GM12875 (cell line): ENCODE measurements around the gene ATP5IF1.

Experiments
- H3K4me3 ChIP-seq: one replicate; pipeline ENCODE4 v1.5.1; 2011; ENCODE audit warnings: low read depth, low read length, control low read depth
- TF ChIP-seq, protein P1 (sequence below): IDR thresholded peaks from 2 replicates; pipeline ENCODE4 v1.5.1; 2011; ENCODE audit warnings: low read depth, mild to moderate bottlenecking, control low read depth, inconsistent platforms, low read length, moderate library complexity, borderline replicate concordance; ENCODE audit not compliant: insufficient read depth

Gene ATP5IF1

DNA sequence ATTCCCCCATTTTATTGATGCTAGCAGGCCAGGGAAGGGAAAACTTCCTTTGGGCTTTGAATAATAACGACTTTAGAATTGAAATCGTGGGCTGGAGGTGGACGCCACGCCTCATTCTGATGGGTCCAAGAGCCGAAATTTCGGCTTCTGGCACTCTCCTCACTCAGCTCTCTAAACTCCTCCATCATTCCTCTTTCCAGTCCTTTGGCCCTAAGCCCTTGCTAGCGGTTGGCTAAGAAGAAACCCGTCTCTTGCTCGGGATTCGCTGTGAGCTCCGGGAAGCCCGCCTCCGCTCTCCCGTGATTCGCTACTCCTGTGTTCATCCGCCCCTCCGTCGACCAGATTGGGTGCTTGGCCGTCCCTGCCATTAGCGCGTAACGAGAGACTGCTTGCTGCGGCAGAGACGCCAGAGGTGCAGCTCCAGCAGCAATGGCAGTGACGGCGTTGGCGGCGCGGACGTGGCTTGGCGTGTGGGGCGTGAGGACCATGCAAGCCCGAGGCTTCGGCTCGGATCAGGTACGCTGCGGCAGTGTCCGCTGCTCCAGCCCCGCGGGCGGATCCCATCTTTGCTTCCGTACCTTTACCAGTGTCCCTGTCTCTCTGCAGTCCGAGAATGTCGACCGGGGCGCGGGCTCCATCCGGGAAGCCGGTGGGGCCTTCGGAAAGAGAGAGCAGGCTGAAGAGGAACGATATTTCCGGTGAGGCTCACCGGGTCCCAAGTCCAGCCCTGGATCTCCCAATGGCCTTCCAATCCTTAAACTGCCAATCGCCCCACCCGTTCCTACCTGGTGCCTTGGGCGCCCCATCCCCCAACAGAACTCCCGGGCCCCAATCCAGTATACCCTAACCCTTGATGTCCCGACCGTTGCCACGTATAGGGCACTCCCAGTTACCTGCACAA is at the start of gene ATP5IF1:
ATP5IF1 (plus strand) TSS at position 370 of the 901 bp plus-strand sequence; CDS start at position 430, 60 bp downstream.
- TF ChIP-seq, protein P1, sequence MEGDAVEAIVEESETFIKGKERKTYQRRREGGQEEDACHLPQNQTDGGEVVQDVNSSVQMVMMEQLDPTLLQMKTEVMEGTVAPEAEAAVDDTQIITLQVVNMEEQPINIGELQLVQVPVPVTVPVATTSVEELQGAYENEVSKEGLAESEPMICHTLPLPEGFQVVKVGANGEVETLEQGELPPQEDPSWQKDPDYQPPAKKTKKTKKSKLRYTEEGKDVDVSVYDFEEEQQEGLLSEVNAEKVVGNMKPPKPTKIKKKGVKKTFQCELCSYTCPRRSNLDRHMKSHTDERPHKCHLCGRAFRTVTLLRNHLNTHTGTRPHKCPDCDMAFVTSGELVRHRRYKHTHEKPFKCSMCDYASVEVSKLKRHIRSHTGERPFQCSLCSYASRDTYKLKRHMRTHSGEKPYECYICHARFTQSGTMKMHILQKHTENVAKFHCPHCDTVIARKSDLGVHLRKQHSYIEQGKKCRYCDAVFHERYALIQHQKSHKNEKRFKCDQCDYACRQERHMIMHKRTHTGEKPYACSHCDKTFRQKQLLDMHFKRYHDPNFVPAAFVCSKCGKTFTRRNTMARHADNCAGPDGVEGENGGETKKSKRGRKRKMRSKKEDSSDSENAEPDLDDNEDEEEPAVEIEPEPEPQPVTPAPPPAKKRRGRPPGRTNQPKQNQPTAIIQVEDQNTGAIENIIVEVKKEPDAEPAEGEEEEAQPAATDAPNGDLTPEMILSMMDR = no peak
- peak within 1 kb of the TSS; percentile 88 for H3K4me3 ChIP-seq

GRCh38 chr1:28190337-28190979 is 45.5 kb upstream of the ATP5IF1 start:
- H3K4me3 ChIP-seq = no peak overlapping the region
- TF ChIP-seq, protein P1 = no peak

DNA sequence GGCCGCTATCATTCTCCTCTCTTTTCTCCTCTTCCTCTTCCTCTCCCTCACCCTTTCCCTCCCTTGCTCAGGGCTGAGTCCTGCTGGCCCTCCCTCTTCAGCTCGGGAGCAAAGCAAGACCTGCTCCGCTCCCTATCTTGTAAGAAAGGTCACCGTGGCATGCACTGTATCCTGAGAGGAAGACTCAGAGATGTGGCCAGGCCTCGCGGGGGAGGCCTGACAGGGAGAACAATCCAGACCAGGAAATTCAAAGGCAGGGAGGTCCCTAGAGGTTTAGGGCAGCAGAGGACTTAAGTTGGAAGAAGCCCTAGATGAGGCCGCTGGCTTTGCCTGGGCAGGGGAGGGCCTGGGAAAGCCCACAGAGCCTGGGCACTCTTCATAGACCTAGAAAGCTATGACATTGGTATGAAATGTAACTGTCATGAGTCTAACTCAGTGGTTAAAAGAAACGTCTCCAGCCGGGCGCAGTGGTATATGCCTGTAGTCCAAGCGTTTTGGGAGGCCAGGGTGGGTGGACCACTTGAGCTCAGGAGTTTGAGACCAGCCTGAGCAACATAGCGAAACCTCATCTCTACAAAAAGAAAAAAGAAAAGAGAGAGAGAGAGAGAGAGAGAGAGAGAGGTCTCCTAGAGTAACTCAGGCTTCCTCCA is 44.8 kb upstream of the ATP5IF1 start:
- H3K4me3 ChIP-seq = no peak overlapping the region
- TF ChIP-seq, protein P1 = no peak

- H3K4me3 ChIP-seq = no peak overlapping the region
- TF ChIP-seq, protein P1 = no peak
Measured at GRCh38 chr1:28193701-28194161, 42.2 kb upstream of the ATP5IF1 start.

DNA sequence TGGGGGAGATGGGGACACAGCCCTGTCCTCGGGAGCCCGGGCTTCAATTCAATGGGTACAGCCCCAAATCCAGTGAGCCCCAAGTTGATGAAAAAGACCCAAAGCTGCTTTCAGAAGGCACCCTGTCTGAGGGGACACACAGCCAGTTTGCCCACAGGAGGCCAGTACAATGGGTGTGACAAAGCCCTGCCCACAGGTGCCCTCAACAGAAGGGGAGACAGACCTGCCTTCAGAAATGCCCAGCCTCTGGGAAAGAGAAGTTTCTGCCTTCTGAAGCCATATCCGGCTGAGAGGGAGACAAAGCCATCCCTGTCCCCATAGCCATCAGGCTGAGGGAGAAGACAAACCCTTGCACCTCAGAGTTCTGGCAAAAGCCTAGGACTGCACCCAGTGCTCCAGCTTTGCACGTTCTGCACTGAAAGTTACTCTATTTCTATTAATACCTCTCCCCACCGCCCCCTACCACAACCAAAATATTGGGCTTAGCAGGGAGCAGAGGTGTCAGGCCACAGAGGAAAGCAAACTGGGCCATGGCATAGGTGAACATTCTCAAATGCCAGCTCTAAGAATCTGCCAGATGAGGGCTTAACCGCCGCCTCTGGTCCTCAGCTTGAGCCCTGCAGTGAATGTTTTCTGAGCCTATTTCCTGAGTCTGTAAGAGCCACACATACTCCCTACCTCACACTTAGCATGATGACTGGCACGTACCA is 41.4 kb upstream of the ATP5IF1 start:
- TF ChIP-seq, protein P1 = no peak
- no peak overlapping the region for H3K4me3 ChIP-seq

DNA sequence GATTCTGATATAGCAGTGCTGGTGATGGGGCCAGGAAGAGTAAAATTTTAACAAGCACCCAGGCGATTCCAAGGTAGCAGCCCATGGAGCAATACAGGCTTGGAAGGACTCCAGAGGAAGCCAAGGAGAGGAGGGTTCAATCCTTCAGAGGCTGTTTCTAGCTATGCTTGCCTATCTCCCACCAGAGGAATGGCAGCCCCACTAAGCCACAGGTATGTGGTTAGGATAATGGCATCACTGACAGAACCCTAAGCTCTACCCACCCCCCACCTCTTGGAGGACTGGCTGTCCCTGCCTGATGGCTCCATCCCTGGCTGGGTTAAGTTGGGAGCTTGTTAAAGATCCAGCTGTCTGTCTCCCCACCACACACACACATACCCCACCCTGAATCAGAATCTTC is 40.1 kb upstream of the ATP5IF1 start:
- TF ChIP-seq, protein P1 = no peak

More for the DNA sequence above, 40.1 kb upstream of the ATP5IF1 start:
- no peak overlapping the region for H3K4me3 ChIP-seq
